GM23248 (cell line): ENCODE measurements around the gene RNF121. TPM values are rescaled to one million over a fixed set of nuclear protein-coding genes. Genes with fewer than 3 reads are reported as not detected.

Experiments
- DNase-seq: peaks from one replicate; pipeline ENCODE4 v3.0.0-alpha.2; 2015
- H2AFZ ChIP-seq: fragments of 200-600 bp; sonication (generic); 2 replicates; pipeline ENCODE4 v1.6.1; 2016; ENCODE audit warnings: antibody characterized with exemption
- H3F3A ChIP-seq: fragments of 200-600 bp; sonication (generic); 2 replicates; pipeline ENCODE4 v1.6.1; 2016; ENCODE audit warnings: mild to moderate bottlenecking, antibody characterized with exemption, mixed run types; ENCODE audit not compliant: insufficient read depth
- H3K27ac ChIP-seq: fragments of 200-600 bp; sonication (generic); 2 replicates; pipeline ENCODE4 v1.5.1; 2016; ENCODE audit warnings: mild to moderate bottlenecking
- H3K27me3 ChIP-seq: fragments of 200-600 bp; sonication (generic); replicated peaks from 2 replicates; pipeline ENCODE4 v1.6.1; 2016; ENCODE audit warnings: mild to moderate bottlenecking; ENCODE audit not compliant: insufficient read depth
- H3K36me3 ChIP-seq: fragments of 200-600 bp; sonication (generic); 2 replicates; pipeline ENCODE4 v1.6.1; 2016; ENCODE audit warnings: low read depth, mild to moderate bottlenecking
- H3K4me1 ChIP-seq: fragments of 200-600 bp; sonication (generic); 2 replicates; pipeline ENCODE4 v1.6.1; 2016; ENCODE audit warnings: mild to moderate bottlenecking; ENCODE audit not compliant: insufficient read depth
- H3K4me2 ChIP-seq: fragments of 200-600 bp; sonication (generic); one replicate; pipeline ENCODE4 v1.6.1; 2016; ENCODE audit warnings: mild to moderate bottlenecking; ENCODE audit not compliant: unreplicated experiment
- H3K4me3 ChIP-seq: fragments of 200-600 bp; sonication (generic); 2 replicates; pipeline ENCODE4 v1.5.1; 2016; ENCODE audit warnings: mild to moderate bottlenecking
- H3K79me2 ChIP-seq: fragments of 200-600 bp; sonication (generic); 2 replicates; pipeline ENCODE4 v1.6.1; 2016; ENCODE audit warnings: mild to moderate bottlenecking; ENCODE audit not compliant: insufficient read depth
- H3K9ac ChIP-seq: fragments of 200-600 bp; sonication (generic); 2 replicates; pipeline ENCODE4 v1.6.1; 2016; ENCODE audit warnings: mild to moderate bottlenecking
- H3K9me2 ChIP-seq: fragments of 200-600 bp; sonication (generic); 2 replicates; pipeline ENCODE4 v1.6.1; 2016; ENCODE audit warnings: mixed run types, mild to moderate bottlenecking, moderate library complexity; ENCODE audit not compliant: insufficient read depth
- H3K9me3 ChIP-seq: fragments of 200-600 bp; sonication (generic); one replicate; pipeline ENCODE4 v1.6.1; 2017; ENCODE audit warnings: low read depth
- H4K20me1 ChIP-seq: fragments of 200-600 bp; sonication (generic); 2 replicates; pipeline ENCODE4 v1.6.0; 2016; ENCODE audit not compliant: insufficient read depth
- EZH2 ChIP-seq: fragments of 200-600 bp; sonication (generic); IDR thresholded peaks from 2 replicates; pipeline ENCODE4 v1.6.1; 2018; ENCODE audit warnings: antibody characterized with exemption, mild to moderate bottlenecking; ENCODE audit not compliant: insufficient read depth, poor library complexity, severe bottlenecking
- EZH2phosphoT487 ChIP-seq: fragments of 200-600 bp; sonication (generic); IDR thresholded peaks from 2 replicates; pipeline ENCODE4 v1.6.1; 2018; ENCODE audit warnings: antibody characterized with exemption, moderate library complexity, mild to moderate bottlenecking, low read depth; ENCODE audit not compliant: insufficient read depth
- WGBS, 2 experiments: methylation state at CpG; one replicate each; pipeline ENCODE4 v1.1.6; 2015 to 2017; ENCODE audit warnings: low lambda C conversion rate in 2 of 2, low coverage in 1 of 2; ENCODE audit errors: missing lambda C conversion rate in 2 of 2; 5-methylcytosine and 5-hydroxymethylcytosine counted together
- in situ Hi-C: fragments of 300-500 bp; cut with MboI; formaldehyde crosslinking; loops from 2 replicates; pipeline ENCODE4 v1.15.0; 2020
- polyA plus RNA-seq: library from polyadenylated mRNA; unstranded; fragments of >200 nt; fragmentation: Nextera tagmentation; extraction: Ambion mirVana; gene quantifications from 2 replicates; pipeline ENCODE4 v1.2.1, GENCODE V29; 2016
- total RNA-seq: library from RNA; depleted of rRNA; stranded (reverse); fragments of >200 nt; shearing (Covaris generic); gene quantifications from 2 replicates; pipeline ENCODE4 v1.2.3, GENCODE V29; 2014

RNF121 gene
- total and polyA plus RNA-seq, 2 experiments from 2014 or later: 19.9 to 20.3 TPM

DNA sequence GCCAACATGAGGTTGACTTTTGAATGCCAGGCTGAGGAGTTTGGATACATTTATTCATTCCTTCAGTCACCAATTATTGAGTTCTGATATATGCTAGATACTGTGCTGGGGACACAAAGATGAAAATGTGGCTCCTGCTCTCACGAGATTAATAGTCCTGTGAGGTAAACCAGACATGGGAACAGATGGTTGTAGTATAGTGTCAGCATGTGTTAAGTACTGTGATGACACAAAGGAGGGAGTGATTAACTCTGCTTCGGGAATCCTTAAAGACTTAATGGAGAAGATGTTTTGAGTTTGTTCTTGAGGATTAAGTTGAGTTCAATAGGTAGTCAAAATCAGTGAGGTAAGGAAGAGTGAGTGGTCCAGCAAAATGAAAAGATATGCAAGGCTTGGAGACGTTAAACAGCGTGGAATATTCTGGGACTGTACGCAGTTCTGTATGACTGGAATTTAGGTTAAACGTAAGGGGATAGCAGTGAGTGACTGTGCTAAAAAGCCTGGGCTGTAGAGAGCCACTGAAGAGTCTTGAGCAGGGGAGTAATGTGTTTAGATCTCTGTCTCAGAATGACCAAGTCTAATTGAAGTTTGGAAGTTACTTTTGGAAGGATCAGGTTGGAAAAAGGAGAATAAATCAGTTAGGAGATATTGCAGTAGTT is 11.8 kb downstream of the RNF121 start:
- H2AFZ ChIP-seq: no peak overlapping the region
- no peak overlapping the region for H3K4me2 ChIP-seq
- peak; percentile 30 for DNase-seq
- no peak overlapping the region for H3K9ac ChIP-seq
- H3K9me3 ChIP-seq: no peaks in the 10 kb centered on the region
- peaks cover 24% of the 10 kb centered on the region for H3K4me1 ChIP-seq
- no peak overlapping the region for H3K4me3 ChIP-seq
- H3F3A ChIP-seq: peaks cover 22% of the 10 kb centered on the region
- in situ Hi-C loops: no loop called here
- no peak overlapping the region for H3K27ac ChIP-seq
- WGBS, 2 experiments: 71 to 74% methylated on average over 6 of the region's 6 CpGs
- H4K20me1 ChIP-seq: 0 out of 2 replicates have a peak, but pooled peaks cover 8% of the 10 kb centered on the region
- no peaks in the 10 kb centered on the region for H3K27me3 ChIP-seq
- no peaks in the 10 kb centered on the region for H3K36me3 ChIP-seq
- peaks cover 90% of the 10 kb centered on the region for H3K79me2 ChIP-seq
- no peaks in the 10 kb centered on the region for H3K9me2 ChIP-seq
- TF ChIP-seq EZH2phosphoT487 (no peak), EZH2 (no peak)

DNA sequence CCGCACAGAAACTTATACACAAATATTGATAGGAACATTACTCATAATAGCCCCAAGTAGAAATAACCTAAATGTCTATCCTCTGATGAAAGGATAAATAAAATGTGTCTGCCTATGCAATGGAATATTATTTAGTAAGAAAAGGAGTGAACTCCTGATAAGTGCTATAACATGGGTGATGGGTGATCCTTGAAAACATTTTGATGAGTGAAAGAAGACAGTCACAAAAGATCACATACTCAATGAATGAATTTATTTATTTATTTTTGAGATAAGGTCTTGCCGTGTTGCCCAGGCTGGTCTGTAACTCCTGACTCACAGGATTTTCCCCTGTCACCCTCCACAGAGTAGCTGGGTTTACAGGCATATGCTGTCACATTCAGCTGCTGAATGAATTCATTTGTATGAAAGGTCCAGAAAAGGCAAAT is 17.3 kb downstream of the RNF121 start:
- Histone ChIP-seq H3K4me2 (peak overlapping the region; percentile 25), H3K4me1 (peaks cover 37% of the 10 kb centered on the region), H3F3A (peaks cover 30% of the 10 kb centered on the region), H4K20me1 (no peaks in the 10 kb centered on the region), H3K9ac (peak overlapping the region; percentile 28; the same call in 1 of the 2 replicates), H3K27me3 (no peaks in the 10 kb centered on the region), H3K4me3 (no peak overlapping the region), H3K27ac (peak overlapping the region; percentile 75), H3K36me3 (no peaks in the 10 kb centered on the region), H2AFZ (no peak overlapping the region), H3K79me2 (peaks cover 81% of the 10 kb centered on the region), H3K9me2 (no peaks in the 10 kb centered on the region), H3K9me3 (no peaks in the 10 kb centered on the region)
- DNase-seq: peak; percentile 73
- in situ Hi-C loops: no loop called here
- 44 to 52% methylated on average over 2 of the region's 2 CpGs for WGBS, 2 experiments
- no peak for TF ChIP-seq EZH2phosphoT487
- TF ChIP-seq EZH2: no peak

DNA sequence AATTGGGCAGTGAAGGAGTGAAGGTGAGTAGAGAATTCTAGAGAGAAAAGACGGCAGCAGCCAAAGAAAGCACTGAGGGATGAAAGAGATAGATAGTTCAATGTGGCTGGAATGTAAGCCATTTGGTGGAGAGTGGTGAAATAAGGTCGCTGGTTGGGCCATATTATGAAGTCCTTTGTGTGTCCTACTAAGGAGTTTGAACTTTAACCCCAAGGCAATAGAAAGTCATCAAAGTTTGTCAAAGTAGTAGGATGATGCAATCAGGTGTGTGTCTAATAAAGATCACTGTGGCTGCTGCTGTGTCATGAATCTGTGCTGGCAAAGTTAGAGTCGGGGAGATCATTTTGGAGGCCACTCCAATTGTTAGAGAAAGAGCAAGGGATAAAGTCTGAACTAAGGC is 18.7 kb downstream of the RNF121 start:
- H3K9ac ChIP-seq: no peak overlapping the region
- no peaks in the 10 kb centered on the region for H3K36me3 ChIP-seq
- H3K4me2 ChIP-seq: no peak overlapping the region
- no peak overlapping the region for H3K4me3 ChIP-seq
- H2AFZ ChIP-seq: no peak overlapping the region
- H3K27ac ChIP-seq: no peak overlapping the region
- no peak for TF ChIP-seq EZH2phosphoT487
- TF ChIP-seq EZH2: no peak
- peaks cover 37% of the 10 kb centered on the region for H3K4me1 ChIP-seq
- in situ Hi-C loops: no loop called here
- 0 out of 2 replicates have a peak, but pooled peaks cover 2% of the 10 kb centered on the region for H4K20me1 ChIP-seq
- H3K9me2 ChIP-seq: no peaks in the 10 kb centered on the region
- H3K9me3 ChIP-seq: no peaks in the 10 kb centered on the region
- DNase-seq: peak; percentile 23
- no peaks in the 10 kb centered on the region for H3K27me3 ChIP-seq
- WGBS, 2 experiments: 91 to 100% methylated on average over 3 of the region's 3 CpGs
- peaks cover 81% of the 10 kb centered on the region for H3K79me2 ChIP-seq
- H3F3A ChIP-seq: peaks cover 30% of the 10 kb centered on the region

DNA sequence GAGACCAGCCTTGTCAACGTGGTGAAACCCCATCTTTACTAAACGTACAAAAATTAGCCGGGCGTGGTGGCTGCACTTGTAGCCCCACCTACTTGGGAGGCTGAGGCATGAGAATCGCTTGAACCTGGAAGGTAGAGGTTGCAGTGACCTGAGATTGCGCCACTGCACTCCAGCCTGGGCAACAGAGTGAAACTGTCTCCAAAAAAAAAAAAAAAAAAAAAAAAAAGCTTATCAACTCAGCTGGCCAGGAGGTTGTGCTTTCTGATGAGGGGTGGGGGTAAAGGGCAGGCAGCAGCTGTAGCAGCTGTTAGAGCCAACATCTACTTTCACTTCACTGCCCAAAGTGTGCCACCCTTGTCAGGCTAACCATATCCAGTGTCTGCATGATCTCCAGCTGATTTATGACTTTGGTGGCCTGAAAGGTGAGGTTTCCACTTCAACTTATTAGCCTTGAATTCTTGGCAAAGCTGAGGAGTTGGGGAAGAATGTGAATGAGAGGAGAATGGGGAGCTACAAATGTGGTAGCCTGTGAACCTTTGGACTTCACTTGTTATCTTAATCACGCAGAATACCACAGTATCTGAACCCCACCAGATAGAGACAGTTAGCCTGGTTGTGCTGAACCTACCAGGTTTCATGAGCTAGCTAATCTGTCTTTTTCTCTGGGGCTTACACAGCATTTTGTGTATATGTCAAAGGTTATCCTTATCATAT is 19.6 kb downstream of the RNF121 start:
- H3K4me3 ChIP-seq: no peak overlapping the region
- no peaks in the 10 kb centered on the region for H3K27me3 ChIP-seq
- H2AFZ ChIP-seq: no peak overlapping the region
- H3K9ac ChIP-seq: no peak overlapping the region
- H3F3A ChIP-seq: peaks cover 28% of the 10 kb centered on the region
- WGBS, 2 experiments: 86 to 89% methylated on average over 6 to 7 of the region's 7 CpGs
- H3K9me2 ChIP-seq: no peaks in the 10 kb centered on the region
- no peak for DNase-seq
- no peaks in the 10 kb centered on the region for H3K36me3 ChIP-seq
- peaks cover 81% of the 10 kb centered on the region for H3K79me2 ChIP-seq
- peaks cover 4% of the 10 kb centered on the region; the same call in 1 of the 2 replicates for H4K20me1 ChIP-seq
- peaks cover 37% of the 10 kb centered on the region for H3K4me1 ChIP-seq
- no peak overlapping the region for H3K4me2 ChIP-seq
- in situ Hi-C loops: no loop called here
- H3K9me3 ChIP-seq: no peaks in the 10 kb centered on the region
- TF ChIP-seq EZH2 (no peak), EZH2phosphoT487 (no peak)
- H3K27ac ChIP-seq: no peak overlapping the region
